Measurements from ENCODE around the gene ZNF865. TPM values are rescaled to one million over a fixed set of nuclear protein-coding genes. Genes with fewer than 3 reads are reported as not detected.

The ZNF865 gene
- total and polyA plus RNA-seq, 2 donors (not counting 3 experiments of a cell fraction or from before 2014, with no cell fraction given) = 4.0 to 10.1 TPM

DNA sequence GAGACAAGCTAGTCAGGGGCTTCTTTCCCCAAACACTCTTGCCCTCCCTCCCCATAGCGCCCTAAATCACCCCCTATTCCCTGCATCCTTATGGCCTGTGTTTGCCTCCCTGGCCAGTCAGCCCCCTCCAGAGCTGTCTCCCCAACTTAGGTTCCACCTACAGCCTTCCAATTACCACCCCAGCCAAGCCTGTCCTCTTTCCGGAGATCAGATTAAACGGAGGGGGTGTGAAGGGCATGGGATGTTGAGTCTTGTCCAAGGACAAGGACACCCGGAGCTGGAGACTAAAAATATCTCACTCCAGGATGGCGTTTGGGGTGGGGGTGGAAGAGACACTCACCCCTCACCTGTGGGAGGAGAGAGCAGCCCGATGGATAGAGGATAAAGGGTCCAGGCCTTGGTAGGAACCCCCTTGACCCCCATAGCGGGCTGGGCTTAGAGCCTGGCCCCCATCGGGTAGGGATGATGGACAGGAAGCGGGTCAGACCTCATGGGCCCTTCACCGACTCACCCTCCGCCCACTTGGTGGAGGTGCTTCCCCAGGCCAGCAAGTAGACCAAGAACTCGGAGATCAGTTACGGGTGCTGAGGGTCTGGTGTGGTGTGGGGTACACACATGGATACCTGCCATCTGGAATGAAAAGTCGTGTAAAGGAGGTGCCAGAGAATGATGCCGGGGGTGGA, 6.0 kb downstream of the ZNF865 start:
- no peak overlapping the region for H3K9ac ChIP-seq (replicated peaks; ENCODE audit: extremely low read depth, insufficient read depth, low read length)
- peaks cover 6% of the 10 kb centered on the region for H3K4me1 ChIP-seq (ENCODE audit: control insufficient read depth, extremely low read depth, insufficient read depth, low read length)
- H3K9me3 ChIP-seq (replicated peaks; ENCODE audit: control insufficient read depth, insufficient read depth, low read length) = no peaks in the 10 kb centered on the region
- intact Hi-C loops (cut with micrococcal nuclease) (no loop called here), dilution Hi-C loops (cut with MboI; ENCODE audit: extremely low pct_ligation_motif_present, low sequenced_read_pairs) (no loop called here)
- no peak overlapping the region for H3K4me2 ChIP-seq (ENCODE audit: insufficient read depth, low read length)
- TF ChIP-seq POLR2A (IDR thresholded peaks at IDR 0.05; ENCODE audit: low read depth, low read length) = no peak
- TF ChIP-seq, protein P1, sequence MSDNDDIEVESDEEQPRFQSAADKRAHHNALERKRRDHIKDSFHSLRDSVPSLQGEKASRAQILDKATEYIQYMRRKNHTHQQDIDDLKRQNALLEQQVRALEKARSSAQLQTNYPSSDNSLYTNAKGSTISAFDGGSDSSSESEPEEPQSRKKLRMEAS (IDR thresholded peaks at IDR 0.05; ENCODE audit: insufficient read depth, insufficient read length) = no peak
- TF ChIP-seq, protein P2, sequence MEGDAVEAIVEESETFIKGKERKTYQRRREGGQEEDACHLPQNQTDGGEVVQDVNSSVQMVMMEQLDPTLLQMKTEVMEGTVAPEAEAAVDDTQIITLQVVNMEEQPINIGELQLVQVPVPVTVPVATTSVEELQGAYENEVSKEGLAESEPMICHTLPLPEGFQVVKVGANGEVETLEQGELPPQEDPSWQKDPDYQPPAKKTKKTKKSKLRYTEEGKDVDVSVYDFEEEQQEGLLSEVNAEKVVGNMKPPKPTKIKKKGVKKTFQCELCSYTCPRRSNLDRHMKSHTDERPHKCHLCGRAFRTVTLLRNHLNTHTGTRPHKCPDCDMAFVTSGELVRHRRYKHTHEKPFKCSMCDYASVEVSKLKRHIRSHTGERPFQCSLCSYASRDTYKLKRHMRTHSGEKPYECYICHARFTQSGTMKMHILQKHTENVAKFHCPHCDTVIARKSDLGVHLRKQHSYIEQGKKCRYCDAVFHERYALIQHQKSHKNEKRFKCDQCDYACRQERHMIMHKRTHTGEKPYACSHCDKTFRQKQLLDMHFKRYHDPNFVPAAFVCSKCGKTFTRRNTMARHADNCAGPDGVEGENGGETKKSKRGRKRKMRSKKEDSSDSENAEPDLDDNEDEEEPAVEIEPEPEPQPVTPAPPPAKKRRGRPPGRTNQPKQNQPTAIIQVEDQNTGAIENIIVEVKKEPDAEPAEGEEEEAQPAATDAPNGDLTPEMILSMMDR (IDR thresholded peaks at IDR 0.05; ENCODE audit: extremely low read depth in 1 of 2, insufficient read depth in 1 of 2, low read depth in 1 of 2, low read length in 2 of 2) = no peak
- TF ChIP-seq GATA2 (IDR thresholded peaks at IDR 0.05; ENCODE audit: insufficient read depth, insufficient read length, low read depth, low read length) = no peak
- no peak for TF ChIP-seq POLR2AphosphoS5 (IDR thresholded peaks at IDR 0.05; ENCODE audit: insufficient read depth, low read depth, low read length)
- TF ChIP-seq FOS (IDR thresholded peaks at IDR 0.05; ENCODE audit: borderline replicate concordance, insufficient read depth, low read length) = no peak
- TF ChIP-seq MYC (IDR thresholded peaks at IDR 0.05; ENCODE audit: low read depth, low read length) = no peak
- no peak for TF ChIP-seq JUN (IDR thresholded peaks at IDR 0.05; ENCODE audit: borderline replicate concordance, insufficient read depth, insufficient read length, low read depth)
- no peak for TF ChIP-seq EZH2 (IDR thresholded peaks at IDR 0.05; ENCODE audit: borderline replicate concordance, low read depth, low read length, severe bottlenecking)
- H3K36me3 ChIP-seq (ENCODE audit: control insufficient read depth in 2 of 2, extremely low read depth in 1 of 2, insufficient read depth in 2 of 2, low read length in 2 of 2) = peaks cover 2 to 22% of the 10 kb centered on the region in 2 experiments
- H4K20me1 ChIP-seq (replicated peaks; ENCODE audit: control insufficient read depth, extremely low read depth, insufficient read depth, low read length) = no peaks in the 10 kb centered on the region
- no peak overlapping the region for H2AFZ ChIP-seq (ENCODE audit: low read depth, low read length)
- ChIA-PET CTCF (no interaction called here), POLR2A (no interaction called here)
- no peak overlapping the region for H3K27ac ChIP-seq (ENCODE audit: insufficient read depth, low read depth, low read length)
- H3K79me2 ChIP-seq (ENCODE audit: control insufficient read depth, insufficient read depth, low read length) = peaks cover 28% of the 10 kb centered on the region
- BruUV-seq (replicated peaks) = no TSS peak
- FAIRE-seq = no peak
- H3K27me3 ChIP-seq (ENCODE audit: control insufficient read depth in 2 of 2, insufficient read depth in 2 of 2, low read length in 2 of 2) = no peaks in the 10 kb centered on the region
- no peak overlapping the region for H3K4me3 ChIP-seq (replicated peaks in 1 of 3; ENCODE audit: insufficient read depth in 1 of 3, low read depth in 1 of 3, low read length in 3 of 3)
- no peaks in the 10 kb centered on the region for H3K9me1 ChIP-seq (replicated peaks; ENCODE audit: control insufficient read depth, extremely low read depth, insufficient read depth, low read length)
- DNase-seq (ENCODE audit: low read depth, low spot score) = no peak
